Small intestine (tissue), 7 donors: ENCODE data around the gene MXRA8. TPM values are rescaled to one million over a fixed set of nuclear protein-coding genes. Genes with fewer than 3 reads are reported as not detected.

Experiments
- DNase-seq, 2 donors: peaks; one replicate each; pipeline versions ENCODE4 v3.0.0 to v3.0.0-alpha.2; 2013
- FAIRE-seq: peaks from 2 replicates; lab custom pipeline; 2012; peaks lifted over from hg19 to GRCh38; lab: Jason Lieb, UNC
- H3K27ac ChIP-seq, 3 donors: one replicate each; pipeline ENCODE4 v1.5.1; 2013; ENCODE audit warnings: low read length in 2 of 3, mild to moderate bottlenecking in 2 of 3, control low read depth in 1 of 3, inconsistent platforms in 1 of 3, low read depth in 1 of 3, moderate library complexity in 1 of 3
- H3K27me3 ChIP-seq, 3 donors: one replicate each; pipeline ENCODE4 v1.6.1; 2013; ENCODE audit warnings: low read length in 3 of 3, inconsistent platforms in 1 of 3; ENCODE audit not compliant: control insufficient read depth in 3 of 3, insufficient read depth in 3 of 3
- H3K36me3 ChIP-seq, 3 donors: one replicate each; pipeline ENCODE4 v1.6.1; 2013; ENCODE audit warnings: low read length in 3 of 3, inconsistent platforms in 1 of 3, low read depth in 1 of 3, mild to moderate bottlenecking in 1 of 3, moderate library complexity in 1 of 3; ENCODE audit not compliant: control insufficient read depth in 3 of 3, insufficient read depth in 2 of 3
- H3K4me1 ChIP-seq, 3 donors: one replicate each; pipeline ENCODE4 v1.6.1; 2013; ENCODE audit warnings: low read length in 2 of 3, inconsistent platforms in 1 of 3, low read depth in 1 of 3, mild to moderate bottlenecking in 1 of 3, moderate library complexity in 1 of 3; ENCODE audit not compliant: control insufficient read depth in 3 of 3, insufficient read depth in 2 of 3
- H3K4me3 ChIP-seq, 3 donors: one replicate each; pipeline ENCODE4 v1.5.1; 2013; ENCODE audit warnings: low read length in 3 of 3, control low read depth in 1 of 3, inconsistent platforms in 1 of 3, low read depth in 1 of 3, mild to moderate bottlenecking in 1 of 3, moderate library complexity in 1 of 3
- H3K9me3 ChIP-seq, 2 donors: one replicate each; pipeline ENCODE4 v1.6.1; 2013; ENCODE audit warnings: low read depth in 1 of 2, low read length in 1 of 2; ENCODE audit not compliant: control insufficient read depth in 2 of 2, insufficient read depth in 1 of 2
- WGBS, 3 donors: extraction: QIAGEN DNeasy Blood & Tissue Kit; methylation state at CpG; one replicate each; pipeline ENCODE4 v1.1.7; 2013; 5-methylcytosine and 5-hydroxymethylcytosine counted together
- polyA plus RNA-seq, 4 donors: library from polyadenylated mRNA; stranded (reverse) in 3 of 4; unstranded in 1 of 4; fragments of 200-250 nt in 3 of 4; fragments of 120-200 nt in 1 of 4; gene quantifications; one replicate each; pipeline versions ENCODE4 v1.2.1 to v1.2.3, GENCODE V29; 2013
- donor health status: healthy with polysubstance abuse.
- donor health status: control.
- donor health status: control.
- donor health status: Bipolar disorder and iron deficiency.
- donor health status: healthy.

Gene MXRA8
- polyA plus RNA-seq, 4 donors: 2.7 to 538 (median 14.7) TPM

DNA sequence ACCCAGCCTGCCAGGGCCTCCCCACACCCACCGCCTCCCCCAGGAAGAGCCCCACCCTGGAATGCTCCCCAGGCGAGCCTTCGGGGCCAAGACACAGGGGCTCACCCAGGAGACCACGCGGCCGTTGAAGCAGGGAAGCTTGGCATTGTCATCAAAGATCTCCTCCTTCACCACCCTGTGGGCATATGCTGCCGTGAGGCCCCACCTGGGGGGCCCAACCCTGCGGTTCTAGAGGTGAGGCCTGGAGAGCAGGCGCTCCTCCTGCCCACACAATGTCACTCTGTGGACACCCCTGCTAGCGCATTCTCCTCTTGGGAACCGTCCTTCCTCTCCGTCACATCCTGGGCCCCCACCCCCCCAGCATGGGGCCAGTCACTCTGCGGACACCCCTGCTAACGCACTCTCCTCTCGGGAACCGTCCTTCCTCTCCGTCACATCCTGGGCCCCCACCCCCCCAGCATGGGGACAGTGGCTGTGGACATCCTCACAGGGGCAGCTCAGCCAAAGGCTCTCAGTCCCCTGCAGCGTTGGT is 15.7 kb downstream of the MXRA8 start:
- H3K4me1 ChIP-seq: peaks cover 2 to 34% (median 10%) of the 10 kb centered on the region in 3 donors
- no peak overlapping the region for H3K4me3 ChIP-seq
- H3K27me3 ChIP-seq: no peaks in the 10 kb centered on the region
- no peak overlapping the region for H3K27ac ChIP-seq
- H3K9me3 ChIP-seq: no peaks in the 10 kb centered on the region
- DNase-seq: no peak
- H3K36me3 ChIP-seq: peaks cover 2 to 85% (median 15%) of the 10 kb centered on the region in 3 donors
- FAIRE-seq: no peak
- WGBS, 3 donors: 86 to 89% (median 88%) methylated on average over 15 to 18 of the region's 18 CpGs

- Histone ChIP-seq H3K4me1 (peaks cover 2 to 34% (median 10%) of the 10 kb centered on the region in 3 donors), H3K27ac (no peak overlapping the region), H3K9me3 (no peaks in the 10 kb centered on the region), H3K4me3 (no peak overlapping the region), H3K27me3 (no peaks in the 10 kb centered on the region), H3K36me3 (peaks cover 2 to 89% (median 15%) of the 10 kb centered on the region in 3 donors)
- DNase-seq: no peak
- FAIRE-seq: no peak
- 91 to 95% (median 95%) methylated on average over 22 to 28 of the region's 28 CpGs for WGBS, 3 donors
These were observed 16.2 kb downstream of the MXRA8 start for GRCh38 chr1:1342061-1342562.

- FAIRE-seq (no peak), DNase-seq (no peak)
- Histone ChIP-seq H3K4me1 (peaks cover 2 to 29% (median 10%) of the 10 kb centered on the region in 3 donors), H3K9me3 (no peaks in the 10 kb centered on the region), H3K4me3 (no peak overlapping the region), H3K27ac (no peak overlapping the region), H3K27me3 (no peaks in the 10 kb centered on the region), H3K36me3 (peaks cover 2 to 89% (median 15%) of the 10 kb centered on the region in 3 donors)
- WGBS, 3 donors: 92 to 93% (median 93%) methylated on average over 12 to 17 of the region's 17 CpGs
These were observed 16.8 kb downstream of the MXRA8 start for GRCh38 chr1:1341549-1342021.

DNA sequence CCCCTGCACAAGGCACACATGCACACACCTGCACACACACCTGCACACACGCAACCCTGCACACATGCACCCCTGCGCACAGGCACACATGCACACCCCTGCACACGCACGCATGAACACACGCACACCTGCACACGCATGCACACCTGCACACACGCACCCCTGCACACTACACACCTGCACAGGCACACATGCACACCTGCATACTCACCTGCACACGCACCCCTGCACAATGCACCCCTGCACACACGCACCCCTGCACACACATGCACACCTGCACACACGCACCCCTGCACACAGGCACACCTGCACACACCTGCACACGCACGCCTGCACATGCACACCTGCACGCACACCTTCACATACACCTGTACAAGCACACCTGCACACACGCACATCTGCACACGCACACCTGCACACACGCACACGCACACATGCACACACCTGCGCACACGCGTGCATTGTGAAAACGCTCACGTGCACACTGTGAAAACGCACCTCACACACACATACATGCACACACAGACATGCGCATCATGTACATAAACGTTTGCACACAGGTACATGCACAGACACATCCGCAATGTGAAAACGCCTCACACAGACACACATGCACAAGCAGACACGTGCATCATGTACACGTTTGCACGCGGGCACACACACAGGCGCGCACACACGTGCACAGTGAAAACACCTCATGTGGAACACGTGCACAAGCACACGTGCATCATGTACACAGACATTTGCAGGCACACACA is 17.4 kb downstream of the MXRA8 start:
- Histone ChIP-seq H3K36me3 (peaks cover 2 to 88% (median 15%) of the 10 kb centered on the region in 3 donors), H3K27me3 (no peaks in the 10 kb centered on the region), H3K27ac (no peak overlapping the region), H3K4me3 (no peak overlapping the region), H3K4me1 (peaks cover 2 to 23% (median 7%) of the 10 kb centered on the region in 3 donors), H3K9me3 (no peaks in the 10 kb centered on the region)
- DNase-seq: no peak
- no peak for FAIRE-seq
- 93 to 94% (median 93%) methylated on average over 36 of the region's 36 CpGs for WGBS, 3 donors

DNA sequence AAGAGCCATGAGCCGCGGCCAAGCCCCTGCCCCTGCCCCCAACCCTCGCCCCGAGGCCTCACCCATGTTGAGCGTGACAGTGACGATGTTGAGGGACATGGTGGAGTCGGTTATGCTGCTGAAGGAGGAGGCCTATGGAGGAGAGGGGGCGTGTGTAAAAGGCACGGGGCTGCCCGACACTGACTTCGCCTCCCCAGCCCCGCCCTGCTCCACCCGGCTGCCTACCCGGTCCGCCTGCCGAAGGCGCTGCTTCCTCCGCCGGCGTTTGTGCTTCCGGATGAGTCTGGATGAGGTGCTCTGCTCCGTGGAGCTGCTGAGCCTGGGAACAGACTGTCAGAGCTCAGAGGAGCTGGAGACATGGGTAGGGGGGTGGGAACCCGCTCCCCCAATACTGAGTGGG is 18.2 kb downstream of the MXRA8 start:
- H3K4me3 ChIP-seq: no peak overlapping the region
- H3K36me3 ChIP-seq: peaks cover 2 to 88% (median 15%) of the 10 kb centered on the region in 3 donors
- FAIRE-seq (no peak), DNase-seq (no peak)
- no peak overlapping the region for H3K27ac ChIP-seq
- no peaks in the 10 kb centered on the region for H3K9me3 ChIP-seq
- H3K27me3 ChIP-seq: no peaks in the 10 kb centered on the region
- H3K4me1 ChIP-seq: peaks cover 2 to 15% (median 5%) of the 10 kb centered on the region in 3 donors
- WGBS, 3 donors: 88 to 95% (median 88%) methylated on average over 23 of the region's 23 CpGs

- Histone ChIP-seq H3K9me3 (no peaks in the 10 kb centered on the region), H3K4me1 (peaks cover 0 to 6% (median 0%) of the 10 kb centered on the region in 3 donors), H3K36me3 (peaks cover 2 to 91% (median 15%) of the 10 kb centered on the region in 3 donors), H3K27me3 (no peaks in the 10 kb centered on the region), H3K27ac (no peak overlapping the region), H3K4me3 (no peak overlapping the region)
- 95 to 96% (median 95%) methylated on average over 33 to 36 of the region's 36 CpGs for WGBS, 3 donors
- DNase-seq: no peak
- no peak for FAIRE-seq
These were observed 20.1 kb downstream of the MXRA8 start for GRCh38 chr1:1338278-1338677.

DNA sequence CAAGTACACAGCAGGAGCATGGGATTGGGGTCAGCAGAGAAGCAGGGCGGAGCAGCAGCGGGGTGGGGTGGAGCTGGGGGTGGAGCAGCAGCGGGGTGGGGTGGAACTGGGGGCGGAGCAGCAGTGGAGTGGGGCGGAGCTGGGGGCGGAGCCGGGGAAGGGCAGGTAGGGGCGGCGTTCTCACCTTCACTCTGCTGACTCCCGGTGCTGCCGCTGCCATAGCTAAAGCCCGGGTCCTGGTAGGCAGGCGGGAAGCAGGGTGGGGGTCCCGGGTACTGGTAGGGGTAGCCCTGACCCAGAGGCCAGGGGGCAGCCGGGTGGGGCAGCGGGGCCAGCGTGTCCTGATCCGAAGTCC is 20.6 kb downstream of the MXRA8 start:
- FAIRE-seq: no peak
- peak in 1 of 2 donors; percentile 64 for DNase-seq
- H3K27ac ChIP-seq: no peak overlapping the region
- H3K36me3 ChIP-seq: peaks cover 2 to 92% (median 15%) of the 10 kb centered on the region in 3 donors
- peaks cover 0 to 6% (median 0%) of the 10 kb centered on the region in 3 donors for H3K4me1 ChIP-seq
- no peak overlapping the region for H3K4me3 ChIP-seq
- no peaks in the 10 kb centered on the region for H3K9me3 ChIP-seq
- WGBS, 3 donors: 51 to 75% (median 60%) methylated on average over 13 to 18 of the region's 18 CpGs
- no peaks in the 10 kb centered on the region for H3K27me3 ChIP-seq

GRCh38 chr1:1336931-1337792 is 21.2 kb downstream of the MXRA8 start:
- no peak for FAIRE-seq

More at GRCh38 chr1:1336931-1337792, 21.2 kb downstream of the MXRA8 start:
- DNase-seq: no peak
- no peaks in the 10 kb centered on the region for H3K27me3 ChIP-seq
- no peak overlapping the region for H3K4me3 ChIP-seq
- peaks cover 0 to 6% (median 0%) of the 10 kb centered on the region in 3 donors for H3K4me1 ChIP-seq
- peaks cover 2 to 95% (median 15%) of the 10 kb centered on the region in 3 donors for H3K36me3 ChIP-seq
- no peaks in the 10 kb centered on the region for H3K9me3 ChIP-seq
- H3K27ac ChIP-seq: no peak overlapping the region
- WGBS, 3 donors: 85 to 89% (median 88%) methylated on average over 21 to 32 of the region's 32 CpGs
